D721Med (cell line): ENCODE measurements around the gene TMEM213.

Experiments
- DNase-seq: peaks from one replicate; pipeline ENCODE4 v3.0.0; 2011; ENCODE audit warnings: low spot score; ENCODE audit not compliant: insufficient read length
- FAIRE-seq: peaks from 2 replicates; lab custom pipeline; 2011; peaks lifted over from hg19 to GRCh38; lab: Jason Lieb, UNC
- CTCF ChIP-seq: IDR thresholded peaks from 2 replicates; pipeline ENCODE4 v1.5.1; 2012; ENCODE audit warnings: mild to moderate bottlenecking, control low read depth; ENCODE audit not compliant: insufficient read depth; ENCODE audit errors: missing control alignments

Gene TMEM213

GRCh38 chr7:138753150-138753518 is 44.7 kb upstream of the TMEM213 start:
- no peak for TF ChIP-seq CTCF
- DNase-seq (no peak), FAIRE-seq (no peak)

DNA sequence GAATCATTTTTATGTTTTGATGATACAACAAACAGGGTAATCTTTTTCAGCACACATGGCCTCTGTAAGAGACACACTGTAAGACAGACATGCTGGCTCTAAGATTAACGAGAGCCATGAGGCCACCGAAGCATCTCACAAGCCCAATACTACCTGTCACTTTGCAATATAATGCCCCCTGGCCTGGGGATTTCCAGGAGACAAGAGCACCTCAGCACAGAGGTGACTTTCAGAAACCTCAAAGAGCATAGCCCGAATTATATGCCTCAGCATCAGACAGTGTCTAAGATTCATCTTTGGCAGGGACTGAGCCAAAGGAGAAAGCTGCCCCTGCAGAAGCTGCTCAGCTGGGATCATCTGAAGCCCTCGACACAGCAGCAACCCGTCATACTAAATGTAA is 44.2 kb upstream of the TMEM213 start:
- TF ChIP-seq CTCF: no peak
- DNase-seq (no peak), FAIRE-seq (no peak)

DNA sequence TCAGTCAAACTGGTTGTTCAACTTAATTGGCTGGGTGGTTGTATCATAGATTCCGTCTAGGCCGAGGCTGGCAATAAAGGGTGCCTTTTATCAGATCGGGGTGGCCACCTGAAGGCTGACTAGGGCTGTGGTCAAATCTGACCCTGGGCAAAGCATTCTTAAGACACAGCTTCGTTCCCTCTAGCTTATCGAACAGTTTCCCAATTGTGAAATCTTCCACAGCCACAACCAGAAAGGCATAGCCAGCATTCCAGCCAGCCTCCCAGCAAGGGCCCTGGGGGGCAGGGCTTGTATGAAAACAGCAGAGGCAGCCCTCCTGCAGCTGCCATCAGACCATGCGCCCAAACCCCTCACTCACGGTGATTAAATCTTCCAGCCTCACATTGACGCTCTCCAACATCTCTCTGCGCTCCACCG is 42.5 kb upstream of the TMEM213 start:
- no peak for TF ChIP-seq CTCF
- DNase-seq (no peak), FAIRE-seq (no peak)

DNA sequence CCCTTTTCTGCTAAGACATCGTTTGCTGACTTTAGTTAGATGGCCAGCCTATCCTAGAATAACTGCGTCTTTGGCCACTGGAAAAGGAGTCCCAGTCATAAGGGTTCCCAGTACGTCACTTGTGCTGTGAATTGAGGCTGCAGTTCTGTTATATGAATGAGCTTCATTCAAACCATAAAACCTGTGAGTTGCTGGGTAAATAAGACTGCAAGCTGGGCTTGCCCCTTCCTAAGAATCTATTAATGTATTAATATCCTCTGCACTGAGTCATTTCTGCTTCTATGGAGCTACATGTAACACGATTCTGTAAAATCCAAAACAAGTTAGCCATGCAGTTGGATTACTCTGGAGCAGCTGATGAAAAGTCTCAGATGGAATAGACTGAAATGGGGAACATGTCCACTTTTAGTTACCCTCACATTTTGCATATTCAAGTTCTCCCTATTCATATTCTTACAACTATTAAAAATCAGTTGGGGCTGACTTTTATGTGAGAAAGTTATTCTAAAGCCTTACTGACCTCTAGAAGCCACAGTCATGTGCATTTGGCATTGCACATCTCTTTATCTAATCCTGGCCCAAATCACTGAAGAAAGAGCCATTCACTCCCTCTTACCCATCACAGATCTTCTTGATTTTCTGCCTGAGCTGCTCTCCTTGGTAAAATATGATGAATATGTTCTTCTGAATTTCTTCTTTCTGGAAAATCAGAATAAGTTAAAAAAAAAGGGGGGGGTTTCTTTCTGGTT is 41.8 kb upstream of the TMEM213 start:
- no peak for TF ChIP-seq CTCF
- FAIRE-seq: no peak
- DNase-seq: no peak

DNA sequence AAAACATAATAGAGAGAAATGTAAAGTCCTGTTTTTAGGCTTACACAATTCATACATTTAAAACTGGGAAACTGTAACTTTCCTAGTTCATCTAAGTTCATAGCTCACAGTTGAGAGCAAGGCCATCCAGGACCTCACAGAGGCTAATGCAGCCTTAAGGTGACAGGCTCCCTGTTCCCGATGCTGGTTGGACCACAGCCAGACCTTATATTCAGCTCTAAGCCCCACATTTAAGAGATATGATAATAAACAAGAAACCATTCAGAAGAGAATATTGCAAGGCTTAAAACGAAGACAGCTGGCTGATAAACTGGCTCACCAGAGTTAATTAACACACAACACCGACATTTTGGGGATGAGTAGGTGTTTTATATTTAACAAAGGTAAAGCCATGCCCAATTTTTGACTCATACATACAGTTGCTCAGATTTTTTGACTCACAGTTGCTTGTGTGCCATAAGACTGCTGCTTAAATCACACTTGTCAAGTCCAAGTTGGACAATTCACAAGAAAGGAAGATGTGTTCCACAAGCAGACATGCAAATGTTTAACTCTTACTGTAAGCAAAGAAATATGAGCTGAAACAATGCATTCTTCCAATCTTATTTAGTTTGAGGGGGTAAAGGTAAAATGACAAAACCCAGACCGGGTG is 41.1 kb upstream of the TMEM213 start:
- DNase-seq (no peak), FAIRE-seq (no peak)
- TF ChIP-seq CTCF: no peak

DNA sequence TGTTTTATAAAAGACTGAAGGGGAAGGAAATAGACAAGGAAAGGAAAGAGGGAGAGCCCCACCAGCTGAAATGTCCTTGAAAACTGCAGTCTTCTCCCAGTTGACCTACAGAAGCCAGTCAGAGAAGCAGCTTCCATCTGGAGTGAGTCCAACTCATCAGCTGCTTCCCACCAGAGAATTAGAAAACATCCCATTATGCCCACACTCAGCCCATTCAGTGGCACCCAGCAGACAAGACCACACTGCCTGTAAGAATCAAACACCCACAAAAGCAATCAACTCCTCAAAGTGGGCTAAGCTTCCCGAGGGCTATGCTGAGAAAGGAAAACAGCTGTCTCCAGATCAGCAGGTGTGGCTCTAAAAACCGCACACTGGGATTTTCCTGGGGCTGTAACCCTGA is 29.6 kb upstream of the TMEM213 start:
- FAIRE-seq (no peak), DNase-seq (no peak)
- no peak for TF ChIP-seq CTCF

DNA sequence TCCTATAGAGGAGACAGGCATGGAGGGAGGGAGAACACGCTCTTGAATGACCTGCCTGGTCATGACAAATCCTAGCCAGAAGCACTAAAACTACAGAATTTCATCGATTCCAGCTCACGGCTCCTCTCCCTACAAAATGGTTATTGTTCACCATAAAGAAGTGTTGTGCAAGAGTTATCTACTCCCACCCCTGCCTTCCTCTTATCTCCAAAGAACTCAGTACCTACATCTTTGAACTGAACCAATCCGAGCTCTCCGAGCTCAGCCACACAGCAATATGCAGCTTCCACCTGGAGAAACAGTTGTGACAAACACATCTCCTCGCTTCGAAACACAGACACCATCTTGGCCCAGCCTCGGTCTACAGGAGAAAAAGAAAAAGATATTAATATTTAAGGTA is 26.9 kb upstream of the TMEM213 start:
- no peak for TF ChIP-seq CTCF
- DNase-seq: no peak
- no peak for FAIRE-seq
